K562 (cell line): ENCODE measurements around the gene PHPT1.
"Not testable (repeated sequence)": the region's sequence is repeated elsewhere in the genome, so short reads cannot be mapped to it uniquely, and the experiment has no call there.

Experiments used
- BHLHE40 ChIP-seq: IDR thresholded peaks from 2 replicates; pipeline ENCODE4 v1.6.1; 2011; ENCODE audit warnings: low read length, improper control_type of control experiment
- MAFK ChIP-seq: IDR thresholded peaks from 2 replicates; pipeline ENCODE4 v1.6.1; 2011; ENCODE audit warnings: low read length, improper control_type of control experiment
- RAD51 ChIP-seq: fragments of 450-650 bp; IDR thresholded peaks from 2 replicates; pipeline ENCODE4 v1.7.1; 2016; ENCODE audit warnings: low read depth, mild to moderate bottlenecking, borderline replicate concordance

DNA sequence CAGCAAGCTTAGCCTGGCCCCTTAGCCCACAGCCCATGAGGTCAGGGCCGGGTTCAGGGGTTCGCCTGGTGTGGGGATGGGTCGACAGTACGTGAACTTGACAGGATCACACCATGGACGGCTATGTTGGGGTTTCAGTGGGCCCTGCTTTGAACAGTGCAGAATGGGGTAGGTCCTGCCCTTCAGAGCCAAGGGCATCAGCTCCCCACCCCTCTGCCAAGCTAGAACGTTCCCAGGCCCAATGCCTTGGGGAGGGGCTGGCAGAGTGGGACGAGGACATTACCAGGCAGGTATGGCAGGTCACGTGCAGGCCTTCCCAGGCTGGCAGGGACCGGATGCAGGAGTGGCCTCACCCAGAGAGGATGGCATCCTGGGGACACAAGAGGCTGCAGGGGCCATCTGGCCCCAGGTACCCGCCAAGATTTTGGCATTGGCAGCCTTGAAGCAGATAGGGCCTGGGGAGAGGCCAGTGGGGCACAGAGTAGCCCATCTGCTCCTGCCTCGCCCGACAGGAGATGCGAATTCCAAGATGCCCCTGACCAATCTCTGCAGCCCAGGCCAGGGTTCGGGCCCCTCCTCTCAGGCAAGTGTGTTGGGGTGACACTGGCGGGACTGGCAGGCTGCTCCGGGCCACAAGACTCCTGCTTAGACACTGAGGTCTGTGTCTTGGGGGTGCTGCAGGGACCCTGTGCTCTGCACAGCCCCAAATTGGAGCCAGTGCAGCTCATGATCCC lies 7.4 kb upstream of the PHPT1 start:
- not testable (repeated sequence) for TF ChIP-seq MAFK, RAD51
- TF ChIP-seq BHLHE40: peak; percentile 14; the same call in 1 of the 2 replicates
